Mucosa of descending colon (tissue), 3 donors: ENCODE data around the gene CXCL1. TPM values are rescaled to one million over a fixed set of nuclear protein-coding genes. Genes with fewer than 3 reads are reported as not detected.

Experiments used
- ATAC-seq: fragments of 200-7000 bp; cut with Tn5 transposase; one replicate; pipeline ENCODE4 v1.9.1; 2020; ENCODE audit warnings: mild to moderate bottlenecking, moderate library complexity
- DNase-seq, 3 donors: peaks; one replicate each; pipeline ENCODE4 v3.0.0-alpha.2; 2020
- H3K36me3 ChIP-seq: fragments of 200-600 bp; one replicate; pipeline ENCODE4 v1.8.0; 2021; ENCODE audit warnings: low read depth, mild to moderate bottlenecking
- H3K4me1 ChIP-seq: fragments of 200-600 bp; one replicate; pipeline ENCODE4 v1.8.0; 2021; ENCODE audit warnings: low read depth, mild to moderate bottlenecking
- H3K4me3 ChIP-seq: fragments of 200-600 bp; one replicate; pipeline ENCODE4 v1.8.0; 2021; ENCODE audit warnings: mild to moderate bottlenecking
- H3K9me3 ChIP-seq: fragments of 200-600 bp; one replicate; pipeline ENCODE4 v1.8.0; 2021; ENCODE audit warnings: mild to moderate bottlenecking
- CTCF ChIP-seq: fragments of 200-600 bp; IDR thresholded peaks from one replicate; pipeline ENCODE4 v1.8.0; 2022; ENCODE audit warnings: antibody characterized with exemption, mild to moderate bottlenecking
- intact Hi-C, 2 donors: fragments of 100-400 bp; cut with DNase I in 1 of 2; cut with micrococcal nuclease in 1 of 2; formaldehyde crosslinking; loops; one replicate each; pipeline versions ENCODE4 v1.11.0 to v1.11.1; 2022; cut with DNase I, micrococcal nuclease
- total RNA-seq, 3 donors: library from RNA; stranded (reverse); fragmentation: NEBNext Ultra II Directional in 2 of 3; extraction: Animal tissue kit (Norgen Biotek cat#: 25700) in 2 of 3; gene quantifications; one replicate each; pipeline versions ENCODE4 v1.2.1 to v1.2.4, GENCODE V29; 2021 to 2023
- donor health status: DM: no; HTN: no; CAD: no; lungs with moderate emphysema.
- donor health status: DM: no; HTN: no; CAD: no.
- donor health status: DM: no; HTN: yes; CAD: no.

The CXCL1 gene
- total RNA-seq, 3 donors from 2014 or later, result 3.0 to 21.7 (median 3.2) TPM

GRCh38 chr4:73828956-73829355 is 40.2 kb upstream of the CXCL1 start:
- Histone ChIP-seq H3K4me3 (no peak overlapping the region), H3K4me1 (no peaks in the 10 kb centered on the region), H3K9me3 (peaks cover 3% of the 10 kb centered on the region), H3K36me3 (no peaks in the 10 kb centered on the region)
- TF ChIP-seq CTCF, result no peak
- no peak for ATAC-seq
- intact Hi-C loops, result no loop called here
- DNase-seq, result no peak

GRCh38 chr4:73831569-73831968 is 37.6 kb upstream of the CXCL1 start:
- Histone ChIP-seq H3K4me1 (no peaks in the 10 kb centered on the region), H3K36me3 (no peaks in the 10 kb centered on the region), H3K9me3 (peaks cover 3% of the 10 kb centered on the region), H3K4me3 (no peak overlapping the region)
- intact Hi-C loops, result no loop called here
- TF ChIP-seq CTCF, result no peak
- no peak for ATAC-seq
- no peak for DNase-seq

- Histone ChIP-seq H3K36me3 (no peaks in the 10 kb centered on the region), H3K9me3 (no peaks in the 10 kb centered on the region), H3K4me3 (no peak overlapping the region), H3K4me1 (no peaks in the 10 kb centered on the region)
- intact Hi-C loops, result no loop called here
- TF ChIP-seq CTCF, result no peak
- DNase-seq (no peak), ATAC-seq (peak; percentile 16)
Observed at GRCh38 chr4:73832651-73833237, 36.4 kb upstream of the CXCL1 start.

- peak in 2 of 3 donors; percentile 41 to 56 for DNase-seq
- intact Hi-C loops, result no loop called here
- TF ChIP-seq CTCF, result no peak
- Histone ChIP-seq H3K4me1 (no peaks in the 10 kb centered on the region), H3K36me3 (no peaks in the 10 kb centered on the region), H3K4me3 (no peak within 1 kb of the TSS), H3K9me3 (no peaks in the 10 kb centered on the region)
- peak; percentile 65 for ATAC-seq
Observed at GRCh38 chr4:73836373-73837279, 32.6 kb upstream of the CXCL1 start, which contains the start of gene CXCL6. TSS of gene CXCL6 (plus strand) at chr4:73836678. CDS start at chr4:73836751, 73 bp downstream.

GRCh38 chr4:73839071-73839470 is 30.1 kb upstream of the CXCL1 start:
- Histone ChIP-seq H3K4me3 (no peak overlapping the region), H3K36me3 (no peaks in the 10 kb centered on the region), H3K4me1 (no peaks in the 10 kb centered on the region), H3K9me3 (no peaks in the 10 kb centered on the region)
- TF ChIP-seq CTCF, result no peak
- intact Hi-C loops, result no loop called here
- no peak for ATAC-seq
- DNase-seq, result no peak
